NCI-H187 treated with DMSO at 0.1 percent for 48 hours (cell line): ENCODE measurements around the gene ASPSCR1.

Experiments used
- DNase-seq: peaks from one replicate; lab custom pipeline; 2025; lab: John Stamatoyannopoulos, UW

Gene ASPSCR1

GRCh38 chr17:81999976-82000802, 22.8 kb downstream of the ASPSCR1 start:
- no peak for DNase-seq

GRCh38 chr17:82000803-82001570, 23.6 kb downstream of the ASPSCR1 start:
- DNase-seq: no peak

GRCh38 chr17:82001571-82002056, 24.2 kb downstream of the ASPSCR1 start:
- DNase-seq: no peak

GRCh38 chr17:82003411-82004381, 26.3 kb downstream of the ASPSCR1 start:
- no peak for DNase-seq

GRCh38 chr17:82004517-82005455, 27.4 kb downstream of the ASPSCR1 start:
- no peak for DNase-seq

- no peak for DNase-seq
These were observed 28.4 kb downstream of the ASPSCR1 start for GRCh38 chr17:82005701-82006348.

GRCh38 chr17:82006468-82007227, 29.2 kb downstream of the ASPSCR1 start:
- no peak for DNase-seq

- no peak for DNase-seq
These were observed 29.7 kb downstream of the ASPSCR1 start for GRCh38 chr17:82007228-82007494.

- no peak for DNase-seq
These were observed 30.2 kb downstream of the ASPSCR1 start for GRCh38 chr17:82007495-82008257.

- DNase-seq: no peak
These were observed 31.0 kb downstream of the ASPSCR1 start for GRCh38 chr17:82008258-82008940.

- no peak for DNase-seq
These were observed 31.5 kb downstream of the ASPSCR1 start for GRCh38 chr17:82008941-82009405.

GRCh38 chr17:82009413-82009812, 32.0 kb downstream of the ASPSCR1 start:
- no peak for DNase-seq

GRCh38 chr17:82010575-82011525, 33.4 kb downstream of the ASPSCR1 start:
- DNase-seq: no peak

- DNase-seq: no peak
These were observed 34.3 kb downstream of the ASPSCR1 start for GRCh38 chr17:82011617-82012187.

GRCh38 chr17:82012261-82012639, 34.8 kb downstream of the ASPSCR1 start:
- no peak for DNase-seq

GRCh38 chr17:82012640-82013295, 35.3 kb downstream of the ASPSCR1 start:
- no peak for DNase-seq
